Fibroblast of peridontal ligament (primary cell): Measurements from ENCODE around the gene PRKAG2.

ENCODE experiments used
- DNase-seq: peaks from one replicate; pipeline ENCODE4 v3.0.0-alpha.2; 2010; ENCODE audit errors: extremely low read depth

The PRKAG2 gene

GRCh38 chr7:151726652-151727578 lies 150.0 kb downstream of the PRKAG2 start:
- no peak for DNase-seq

- DNase-seq = no peak
These were observed 150.9 kb downstream of the PRKAG2 start for GRCh38 chr7:151725844-151726651.

- DNase-seq = no peak
These were observed 151.9 kb downstream of the PRKAG2 start for GRCh38 chr7:151724920-151725584.

GRCh38 chr7:151724250-151724915 lies 152.5 kb downstream of the PRKAG2 start:
- no peak for DNase-seq

- no peak for DNase-seq
These were observed 153.6 kb downstream of the PRKAG2 start for GRCh38 chr7:151723321-151723720.

- no peak for DNase-seq
These were observed 154.4 kb downstream of the PRKAG2 start for GRCh38 chr7:151722533-151722932.

GRCh38 chr7:151721694-151722093 lies 155.2 kb downstream of the PRKAG2 start:
- no peak for DNase-seq

- DNase-seq = no peak
These were observed 155.7 kb downstream of the PRKAG2 start for GRCh38 chr7:151721236-151721635.

- no peak for DNase-seq
These were observed 156.6 kb downstream of the PRKAG2 start for GRCh38 chr7:151720280-151720679.

- no peak for DNase-seq
These were observed 157.0 kb downstream of the PRKAG2 start for GRCh38 chr7:151719897-151720242.

GRCh38 chr7:151719031-151719896 lies 157.7 kb downstream of the PRKAG2 start:
- no peak for DNase-seq

- DNase-seq = no peak
These were observed 159.0 kb downstream of the PRKAG2 start for GRCh38 chr7:151717918-151718317.

- no peak for DNase-seq
These were observed 159.5 kb downstream of the PRKAG2 start for GRCh38 chr7:151717415-151717814.

GRCh38 chr7:151716323-151716722 lies 160.6 kb downstream of the PRKAG2 start:
- no peak for DNase-seq

- no peak for DNase-seq
These were observed 161.1 kb downstream of the PRKAG2 start for GRCh38 chr7:151715666-151716315.

- no peak for DNase-seq
These were observed 162.7 kb downstream of the PRKAG2 start for GRCh38 chr7:151714201-151714600.

- no peak for DNase-seq
These were observed 164.1 kb downstream of the PRKAG2 start for GRCh38 chr7:151712810-151713125.

GRCh38 chr7:151711906-151712809 lies 164.8 kb downstream of the PRKAG2 start:
- no peak for DNase-seq

GRCh38 chr7:151711435-151711872 lies 165.5 kb downstream of the PRKAG2 start:
- no peak for DNase-seq
